Tibial nerve (tissue), 4 donors: ENCODE data around the gene GRPR. TPM values are rescaled to one million over a fixed set of nuclear protein-coding genes. Genes with fewer than 3 reads are reported as not detected.

Experiments
- DNase-seq, 2 donors: peaks; one replicate each; pipeline ENCODE4 v3.0.0-alpha.2; 2019; ENCODE audit warnings: low spot score in 2 of 2
- H3K27ac ChIP-seq, 4 donors: fragments of 200-600 bp; sonication (generic) in 3 of 4; one replicate each; pipeline ENCODE4 v1.5.1; 2017 to 2019; ENCODE audit warnings: mild to moderate bottlenecking in 1 of 4
- H3K27me3 ChIP-seq, 2 donors: fragments of 200-600 bp; sonication (generic) in 1 of 2; one replicate each; pipeline versions ENCODE4 v1.5.1 to v1.6.0; 2017 to 2019
- H3K36me3 ChIP-seq, 3 donors: fragments of 200-600 bp; sonication (generic); one replicate each; pipeline ENCODE4 v1.5.1; 2018 to 2019
- H3K4me1 ChIP-seq, 4 donors: fragments of 200-600 bp; sonication (generic) in 3 of 4; one replicate each; pipeline ENCODE4 v1.5.1; 2017 to 2019
- H3K4me3 ChIP-seq, 4 donors: fragments of 200-600 bp; sonication (generic) in 3 of 4; one replicate each; pipeline ENCODE4 v1.5.1; 2017 to 2019; ENCODE audit warnings: mild to moderate bottlenecking in 1 of 4, moderate library complexity in 1 of 4
- H3K9me3 ChIP-seq, 4 donors: fragments of 200-600 bp; sonication (generic) in 3 of 4; one replicate each; pipeline ENCODE4 v1.5.1; 2017 to 2019
- EP300 ChIP-seq, 2 donors: sonication (generic); formaldehyde crosslinking; IDR thresholded peaks; one replicate each; pipeline ENCODE4 v1.6.1; 2017; ENCODE audit warnings: antibody characterized with exemption in 2 of 2, mild to moderate bottlenecking in 1 of 2
- POLR2A ChIP-seq, 2 donors: fragments of 450-650 bp; IDR thresholded peaks; one replicate each; pipeline ENCODE4 v1.6.1; 2017; ENCODE audit warnings: antibody characterized with exemption in 2 of 2, mild to moderate bottlenecking in 2 of 2, moderate library complexity in 2 of 2
- WGBS, 2 donors: methylation state at CpG; one replicate each; pipeline ENCODE4 v1.1.5; 2018; 5-methylcytosine and 5-hydroxymethylcytosine counted together
- total RNA-seq, 4 donors: library from RNA; depleted of rRNA; stranded (reverse); fragments of >200 nt; gene quantifications; one replicate each; pipeline ENCODE4 v1.1.0, GENCODE V29; 2016
- TF ChIP-seq, protein P1 (sequence below), 5 experiments: fragments of 200-600 bp in 3 of 5; fragments of 450-650 bp in 2 of 5; sonication (generic) in 3 of 5; IDR thresholded peaks; one replicate each; pipeline ENCODE4 v1.5.1; 2016 to 2019; ENCODE audit warnings: antibody characterized with exemption in 5 of 5, mild to moderate bottlenecking in 3 of 5, moderate library complexity in 2 of 5

Gene GRPR
- total RNA-seq, 4 donors from 2014 or later: not detected

DNA sequence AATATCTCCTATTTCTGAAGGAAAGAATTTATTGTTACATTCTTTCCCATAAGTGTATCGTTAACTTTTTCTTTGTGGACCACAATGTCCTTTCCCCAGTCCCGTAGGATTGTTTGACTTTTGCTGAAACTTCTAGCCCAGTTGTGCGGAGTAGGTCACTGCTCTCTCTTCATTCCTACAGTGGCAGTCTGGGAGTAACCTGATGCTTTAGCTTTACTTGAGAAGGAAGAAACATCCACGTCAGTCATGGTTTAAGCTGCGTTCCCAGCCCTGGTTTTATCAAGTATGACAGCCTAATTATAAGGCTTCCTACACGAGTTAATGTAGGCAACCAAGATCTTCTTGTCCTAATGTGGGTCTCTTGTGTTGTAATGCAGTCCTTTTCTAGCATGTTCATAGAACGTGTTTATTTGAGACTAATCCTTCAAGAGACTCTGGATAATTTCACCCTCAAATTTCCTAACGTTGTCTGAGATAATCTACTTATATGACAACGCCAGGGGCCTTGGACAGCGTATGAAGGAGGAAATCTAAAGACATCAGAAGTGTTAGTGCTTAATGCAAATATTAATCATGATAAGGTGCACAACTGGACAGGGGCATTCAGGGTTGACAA is 40.8 kb upstream of the GRPR start:
- H3K36me3 ChIP-seq: no peaks in the 10 kb centered on the region
- no peaks in the 10 kb centered on the region for H3K4me1 ChIP-seq
- H3K27ac ChIP-seq: no peak overlapping the region
- TF ChIP-seq, protein P1, sequence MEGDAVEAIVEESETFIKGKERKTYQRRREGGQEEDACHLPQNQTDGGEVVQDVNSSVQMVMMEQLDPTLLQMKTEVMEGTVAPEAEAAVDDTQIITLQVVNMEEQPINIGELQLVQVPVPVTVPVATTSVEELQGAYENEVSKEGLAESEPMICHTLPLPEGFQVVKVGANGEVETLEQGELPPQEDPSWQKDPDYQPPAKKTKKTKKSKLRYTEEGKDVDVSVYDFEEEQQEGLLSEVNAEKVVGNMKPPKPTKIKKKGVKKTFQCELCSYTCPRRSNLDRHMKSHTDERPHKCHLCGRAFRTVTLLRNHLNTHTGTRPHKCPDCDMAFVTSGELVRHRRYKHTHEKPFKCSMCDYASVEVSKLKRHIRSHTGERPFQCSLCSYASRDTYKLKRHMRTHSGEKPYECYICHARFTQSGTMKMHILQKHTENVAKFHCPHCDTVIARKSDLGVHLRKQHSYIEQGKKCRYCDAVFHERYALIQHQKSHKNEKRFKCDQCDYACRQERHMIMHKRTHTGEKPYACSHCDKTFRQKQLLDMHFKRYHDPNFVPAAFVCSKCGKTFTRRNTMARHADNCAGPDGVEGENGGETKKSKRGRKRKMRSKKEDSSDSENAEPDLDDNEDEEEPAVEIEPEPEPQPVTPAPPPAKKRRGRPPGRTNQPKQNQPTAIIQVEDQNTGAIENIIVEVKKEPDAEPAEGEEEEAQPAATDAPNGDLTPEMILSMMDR (IDR thresholded peaks at IDR 0.05): no peak
- TF ChIP-seq POLR2A (IDR thresholded peaks at IDR 0.05): no peak
- H3K9me3 ChIP-seq: no peaks in the 10 kb centered on the region
- WGBS, 2 donors: 80% methylated on average over 10 of the region's 10 CpGs
- H3K4me3 ChIP-seq: no peak overlapping the region
- no peak for DNase-seq
- H3K27me3 ChIP-seq: no peaks in the 10 kb centered on the region

DNA sequence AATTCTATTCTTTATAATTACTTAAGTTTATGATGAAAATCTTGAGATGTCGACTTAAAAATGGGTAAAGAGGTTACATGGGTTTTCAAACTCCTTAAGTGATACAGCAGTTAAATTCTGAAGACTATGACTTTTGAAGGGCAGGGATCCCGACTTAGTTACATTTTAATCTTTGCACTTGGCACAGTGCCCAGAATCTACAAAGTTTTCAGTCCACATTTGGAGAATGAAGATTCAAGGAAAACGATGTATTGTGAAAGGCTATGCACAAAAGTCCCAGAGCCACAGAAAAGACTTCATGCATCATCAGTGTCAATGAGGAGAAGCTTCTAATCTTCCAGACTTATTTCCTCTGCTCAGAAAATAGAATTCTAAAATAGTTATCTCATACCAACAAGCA is 36.3 kb upstream of the GRPR start:
- H3K4me1 ChIP-seq: no peaks in the 10 kb centered on the region
- H3K27me3 ChIP-seq: no peaks in the 10 kb centered on the region
- no peak for TF ChIP-seq EP300 (IDR thresholded peaks at IDR 0.05)
- TF ChIP-seq, protein P1 (IDR thresholded peaks at IDR 0.05): no peak
- TF ChIP-seq POLR2A (IDR thresholded peaks at IDR 0.05): no peak
- no peak for DNase-seq
- H3K9me3 ChIP-seq: no peaks in the 10 kb centered on the region
- no peak overlapping the region for H3K27ac ChIP-seq
- no peaks in the 10 kb centered on the region for H3K36me3 ChIP-seq
- no peak overlapping the region for H3K4me3 ChIP-seq
- WGBS, 2 donors: 21 to 37% methylated on average over 3 of the region's 3 CpGs

DNA sequence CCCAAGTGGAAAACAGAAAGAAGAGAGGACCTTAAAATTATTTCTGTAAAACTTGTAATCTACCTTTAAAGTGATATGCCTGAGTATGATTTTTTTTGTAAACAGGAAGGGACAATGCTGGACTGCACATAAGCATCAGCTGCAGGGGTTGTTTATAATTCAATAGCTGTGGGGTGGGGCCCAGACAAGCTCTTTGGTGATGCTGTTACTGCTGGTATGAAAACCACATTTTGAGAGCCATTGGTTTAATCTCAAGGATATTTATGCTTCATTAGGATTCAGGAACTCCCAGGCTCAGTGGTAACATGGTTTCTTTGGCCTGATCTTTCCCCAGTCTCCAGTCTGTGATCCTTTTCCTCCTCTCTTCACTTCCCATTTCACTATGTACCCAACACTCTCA is 34.3 kb upstream of the GRPR start:
- no peak for DNase-seq
- no peaks in the 10 kb centered on the region for H3K36me3 ChIP-seq
- H3K27me3 ChIP-seq: no peaks in the 10 kb centered on the region
- no peaks in the 10 kb centered on the region for H3K9me3 ChIP-seq
- H3K27ac ChIP-seq: no peak overlapping the region
- TF ChIP-seq, protein P1 (IDR thresholded peaks at IDR 0.05): no peak
- TF ChIP-seq POLR2A (IDR thresholded peaks at IDR 0.05) (no peak), EP300 (IDR thresholded peaks at IDR 0.05) (no peak)
- H3K4me1 ChIP-seq: no peaks in the 10 kb centered on the region
- H3K4me3 ChIP-seq: no peak overlapping the region

DNA sequence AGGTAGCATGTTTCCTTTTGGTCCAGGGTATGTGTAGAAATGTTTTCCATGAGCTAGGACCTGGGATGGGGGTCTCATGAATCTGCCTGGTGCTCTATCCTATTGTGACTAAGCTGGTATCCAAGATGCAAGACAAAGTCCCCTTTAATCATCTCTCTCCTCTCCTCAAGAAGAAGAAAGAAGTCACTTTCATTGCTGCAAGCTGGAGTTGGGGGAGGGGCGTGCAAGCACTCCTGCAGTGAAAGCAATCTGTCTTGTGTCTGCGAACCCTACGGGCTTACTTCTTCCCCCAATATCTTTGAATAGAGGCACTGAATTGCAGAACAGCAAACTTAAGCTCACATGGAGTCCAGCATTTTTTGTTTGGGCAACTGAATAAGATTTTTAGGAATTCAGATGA is 27.2 kb upstream of the GRPR start:
- H3K27me3 ChIP-seq: no peaks in the 10 kb centered on the region
- no peak overlapping the region for H3K4me3 ChIP-seq
- no peak for TF ChIP-seq POLR2A (IDR thresholded peaks at IDR 0.05)
- TF ChIP-seq EP300 (IDR thresholded peaks at IDR 0.05): no peak
- TF ChIP-seq, protein P1 (IDR thresholded peaks at IDR 0.05): no peak
- H3K27ac ChIP-seq: no peak overlapping the region
- H3K4me1 ChIP-seq: no peaks in the 10 kb centered on the region
- DNase-seq: no peak
- H3K9me3 ChIP-seq: no peaks in the 10 kb centered on the region
- H3K36me3 ChIP-seq: no peaks in the 10 kb centered on the region
- 34 to 38% methylated on average over 3 of the region's 3 CpGs for WGBS, 2 donors

DNA sequence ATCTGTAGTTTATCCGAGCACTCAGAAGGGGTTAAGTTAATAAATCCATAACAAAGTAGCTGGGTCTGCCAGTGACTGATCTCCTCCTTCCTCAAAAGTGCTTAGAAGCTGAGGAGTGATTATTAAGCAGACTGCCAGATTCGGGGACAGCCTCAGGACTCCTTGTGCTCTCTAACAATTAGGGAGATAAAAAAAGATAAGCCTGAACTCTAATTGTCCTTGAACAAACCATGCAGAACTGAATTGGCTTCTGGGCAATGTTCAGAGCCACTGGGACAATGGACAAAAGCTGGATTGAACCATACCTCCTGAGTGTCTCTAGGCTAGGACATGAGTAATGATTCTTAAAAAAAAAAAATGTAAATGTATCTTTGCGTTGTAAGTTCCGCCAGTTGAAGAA is 22.7 kb upstream of the GRPR start:
- H3K4me3 ChIP-seq: no peak overlapping the region
- H3K27ac ChIP-seq: no peak overlapping the region
- H3K36me3 ChIP-seq: no peaks in the 10 kb centered on the region
- H3K4me1 ChIP-seq: no peaks in the 10 kb centered on the region
- WGBS, 2 donors: 55 to 57% methylated on average over 4 of the region's 4 CpGs
- no peaks in the 10 kb centered on the region for H3K27me3 ChIP-seq
- no peak for TF ChIP-seq EP300 (IDR thresholded peaks at IDR 0.05)
- TF ChIP-seq, protein P1 (IDR thresholded peaks at IDR 0.05): no peak
- no peak for TF ChIP-seq POLR2A (IDR thresholded peaks at IDR 0.05)
- no peak for DNase-seq
- H3K9me3 ChIP-seq: no peaks in the 10 kb centered on the region
